Lower leg skin (tissue), 3 donors: ENCODE measurements around the gene LETMD1.

Source experiments
- CTCF ChIP-seq, 3 donors: fragments of 450-650 bp; IDR thresholded peaks; one replicate each; pipeline ENCODE4 v1.5.1; 2016; ENCODE audit warnings: antibody characterized with exemption in 3 of 3, mild to moderate bottlenecking in 3 of 3, moderate library complexity in 2 of 3
- POLR2A ChIP-seq, 2 donors: fragments of 450-650 bp; IDR thresholded peaks; one replicate each; pipeline ENCODE4 v1.6.1; 2016 to 2017; ENCODE audit warnings: antibody characterized with exemption in 2 of 2, mild to moderate bottlenecking in 1 of 2, moderate library complexity in 1 of 2

- TF ChIP-seq CTCF (IDR thresholded peaks at IDR 0.05) = no peak
- TF ChIP-seq POLR2A (IDR thresholded peaks at IDR 0.05) = no peak
These were observed 3.7 kb downstream of the LETMD1 start for GRCh38 chr12:51051787-51052186.
